LoVo (cell line): ENCODE data around the gene BLM.

Experiments
- DNase-seq: peaks from one replicate; pipeline ENCODE4 v3.0.0-alpha.2; 2016; ENCODE audit warnings: low spot score

The BLM gene

GRCh38 chr15:90691982-90692773 lies 25.0 kb upstream of the BLM start:
- no peak for DNase-seq

GRCh38 chr15:90694987-90695386 lies 22.2 kb upstream of the BLM start:
- DNase-seq = no peak

GRCh38 chr15:90697175-90697574 lies 20.0 kb upstream of the BLM start:
- no peak for DNase-seq

- DNase-seq = no peak
Measured at GRCh38 chr15:90698629-90699028, 18.5 kb upstream of the BLM start.

GRCh38 chr15:90701048-90701447 lies 16.1 kb upstream of the BLM start:
- no peak for DNase-seq

GRCh38 chr15:90701880-90702630 lies 15.1 kb upstream of the BLM start:
- no peak for DNase-seq

- no peak for DNase-seq
Measured at GRCh38 chr15:90703455-90703854, 13.7 kb upstream of the BLM start.

GRCh38 chr15:90705212-90705611 lies 11.9 kb upstream of the BLM start:
- no peak for DNase-seq

- DNase-seq = no peak
Measured at GRCh38 chr15:90706394-90707327, 10.5 kb upstream of the BLM start.

GRCh38 chr15:90707489-90707888 lies 9.7 kb upstream of the BLM start:
- no peak for DNase-seq

- no peak for DNase-seq
Measured at GRCh38 chr15:90708516-90708915, 8.6 kb upstream of the BLM start.

- DNase-seq = no peak
Measured at GRCh38 chr15:90709278-90709677, 7.9 kb upstream of the BLM start.

GRCh38 chr15:90710436-90711027 lies 6.6 kb upstream of the BLM start:
- DNase-seq = no peak

- no peak for DNase-seq
Measured at GRCh38 chr15:90711418-90711824, 5.7 kb upstream of the BLM start.

- DNase-seq = no peak
Measured at GRCh38 chr15:90711842-90712241, 5.3 kb upstream of the BLM start.

GRCh38 chr15:90713081-90713480 lies 4.1 kb upstream of the BLM start:
- DNase-seq = no peak

GRCh38 chr15:90716317-90716975 lies 700 bp upstream of the BLM start:
- DNase-seq = no peak

GRCh38 chr15:90718232-90718631 lies 1.1 kb downstream of the BLM start:
- DNase-seq = no peak

- DNase-seq = no peak
Measured at GRCh38 chr15:90720131-90720530, 3.0 kb downstream of the BLM start.

- no peak for DNase-seq
Measured at GRCh38 chr15:90729261-90729660, 12.1 kb downstream of the BLM start.

GRCh38 chr15:90730290-90730689 lies 13.1 kb downstream of the BLM start:
- no peak for DNase-seq

GRCh38 chr15:90735923-90736322 lies 18.8 kb downstream of the BLM start:
- DNase-seq = no peak
